GM21423 (cell line): ENCODE measurements around the gene SMOC2.
"Not testable (repeated sequence)": the region's sequence is repeated elsewhere in the genome, so short reads cannot be mapped to it uniquely, and the experiment has no call there.

Source experiments
- ATAC-seq: cut with Tn5 transposase; IDR thresholded peaks from one replicate; pipeline ENCODE4 v1.9.1; 2021; ENCODE audit warnings: mild to moderate bottlenecking, moderate library complexity; ENCODE audit not compliant: unreplicated experiment

Gene SMOC2

GRCh38 chr6:168536665-168537539, 95.9 kb downstream of the SMOC2 start:
- ATAC-seq, result no peak

GRCh38 chr6:168537540-168537884, 96.5 kb downstream of the SMOC2 start:
- no peak for ATAC-seq

- ATAC-seq, result not testable (repeated sequence)
These were observed 97.4 kb downstream of the SMOC2 start for GRCh38 chr6:168538188-168538891.

GRCh38 chr6:168538892-168539811, 98.2 kb downstream of the SMOC2 start:
- ATAC-seq, result no peak

- no peak for ATAC-seq
These were observed 99.8 kb downstream of the SMOC2 start for GRCh38 chr6:168540713-168541291.

GRCh38 chr6:168541307-168541706, 100.3 kb downstream of the SMOC2 start:
- ATAC-seq, result no peak

GRCh38 chr6:168542301-168542700, 101.3 kb downstream of the SMOC2 start:
- no peak for ATAC-seq

GRCh38 chr6:168545428-168545827, 104.4 kb downstream of the SMOC2 start:
- ATAC-seq, result no peak

- no peak for ATAC-seq
These were observed 105.2 kb downstream of the SMOC2 start for GRCh38 chr6:168546151-168546550.

GRCh38 chr6:168546730-168547129, 105.7 kb downstream of the SMOC2 start:
- ATAC-seq, result no peak

- ATAC-seq, result no peak
These were observed 109.3 kb downstream of the SMOC2 start for GRCh38 chr6:168550326-168550725.

GRCh38 chr6:168554472-168554871, 113.5 kb downstream of the SMOC2 start:
- no peak for ATAC-seq

- ATAC-seq, result no peak
These were observed 114.1 kb downstream of the SMOC2 start for GRCh38 chr6:168554898-168555617.

- no peak for ATAC-seq
These were observed 114.8 kb downstream of the SMOC2 start for GRCh38 chr6:168555618-168556273.

GRCh38 chr6:168557512-168557911, 116.5 kb downstream of the SMOC2 start:
- no peak for ATAC-seq

GRCh38 chr6:168558686-168559085, 117.7 kb downstream of the SMOC2 start:
- ATAC-seq, result no peak

GRCh38 chr6:168559574-168560098, 118.7 kb downstream of the SMOC2 start:
- ATAC-seq, result no peak

GRCh38 chr6:168560126-168560525, 119.1 kb downstream of the SMOC2 start:
- ATAC-seq, result no peak

- no peak for ATAC-seq
These were observed 121.7 kb downstream of the SMOC2 start for GRCh38 chr6:168562576-168563151.
